HEK293T (cell line): Measurements from ENCODE around the gene ATG14.
A peak's percentile ranks its signal among the peaks of the same experiment; 100 is the strongest.
"Not testable (repeated sequence)": the region's sequence is repeated elsewhere in the genome, so short reads cannot be mapped to it uniquely, and the experiment has no call there.

Experiments used
- CTCF ChIA-PET: fragments of 350-600 bp; formaldehyde crosslinking; extraction: SDS; loops from one replicate; lab custom pipeline; 2021; ENCODE audit warnings: antibody characterized with exemption, inconsistent platforms; lab: Yijun Ruan, JAX
- POLR2A ChIA-PET: fragments of 350-600 bp; formaldehyde crosslinking; extraction: SDS; loops from one replicate; lab custom pipeline; 2020; ENCODE audit warnings: antibody characterized with exemption, inconsistent platforms; lab: Yijun Ruan, JAX
- DNase-seq: peaks from one replicate; pipeline ENCODE4 v3.0.0; 2012; ENCODE audit warnings: mixed read lengths; ENCODE audit errors: extremely low spot score
- ARNT ChIP-seq: fragments of 450-650 bp; IDR thresholded peaks from 2 replicates; pipeline ENCODE4 v1.6.1; 2017; ENCODE audit warnings: mild to moderate bottlenecking
- BHLHE40 ChIP-seq: fragments of 450-650 bp; IDR thresholded peaks from 2 replicates; pipeline ENCODE4 v1.6.1; 2016; ENCODE audit warnings: mild to moderate bottlenecking, moderate library complexity, borderline replicate concordance
- CTBP1 ChIP-seq: fragments of 450-650 bp; IDR thresholded peaks from 2 replicates; pipeline ENCODE4 v1.6.1; 2016; ENCODE audit warnings: borderline replicate concordance
- ELF4 ChIP-seq: fragments of 450-650 bp; IDR thresholded peaks from 2 replicates; pipeline ENCODE4 v1.6.1; 2017; ENCODE audit warnings: antibody characterized with exemption
- FOXA1 ChIP-seq: fragments of 450-650 bp; IDR thresholded peaks from 2 replicates; pipeline ENCODE4 v1.6.1; 2016; ENCODE audit warnings: mild to moderate bottlenecking
- FOXK2 ChIP-seq: fragments of 450-650 bp; IDR thresholded peaks from 2 replicates; pipeline ENCODE4 v1.6.1; 2016; ENCODE audit warnings: mild to moderate bottlenecking
- FOXM1 ChIP-seq: fragments of 450-650 bp; IDR thresholded peaks from 2 replicates; pipeline ENCODE4 v1.6.1; 2017; ENCODE audit warnings: mild to moderate bottlenecking, borderline replicate concordance
- HDGF ChIP-seq: fragments of 450-650 bp; IDR thresholded peaks from 2 replicates; pipeline ENCODE4 v1.6.1; 2017; ENCODE audit warnings: antibody characterized with exemption, borderline replicate concordance
- L3MBTL2 ChIP-seq: fragments of 450-650 bp; conservative IDR thresholded peaks from 2 replicates; pipeline ENCODE4 v1.6.1; 2016; ENCODE audit warnings: mild to moderate bottlenecking
- LEF1 ChIP-seq: fragments of 450-650 bp; IDR thresholded peaks from 2 replicates; pipeline ENCODE4 v1.6.1; 2017; ENCODE audit warnings: mild to moderate bottlenecking, borderline replicate concordance
- NFRKB ChIP-seq: fragments of 450-650 bp; IDR thresholded peaks from 2 replicates; pipeline ENCODE4 v1.6.1; 2016; ENCODE audit warnings: mild to moderate bottlenecking, moderate library complexity
- SP1 ChIP-seq: fragments of 450-650 bp; IDR thresholded peaks from 2 replicates; pipeline ENCODE4 v1.6.1; 2017
- SUZ12 ChIP-seq: fragments of 450-650 bp; IDR thresholded peaks from 2 replicates; pipeline ENCODE4 v1.6.1; 2016; ENCODE audit warnings: mild to moderate bottlenecking
- TARDBP ChIP-seq: fragments of 450-650 bp; IDR thresholded peaks from 2 replicates; pipeline ENCODE4 v1.6.1; 2016
- ZNF384 ChIP-seq: fragments of 450-650 bp; IDR thresholded peaks from 2 replicates; pipeline ENCODE4 v1.6.1; 2016
- TF ChIP-seq, protein P1 (sequence below): fragments of 450-650 bp; IDR thresholded peaks from 2 replicates; pipeline ENCODE4 v1.6.1; 2016

The ATG14 gene, protein sequence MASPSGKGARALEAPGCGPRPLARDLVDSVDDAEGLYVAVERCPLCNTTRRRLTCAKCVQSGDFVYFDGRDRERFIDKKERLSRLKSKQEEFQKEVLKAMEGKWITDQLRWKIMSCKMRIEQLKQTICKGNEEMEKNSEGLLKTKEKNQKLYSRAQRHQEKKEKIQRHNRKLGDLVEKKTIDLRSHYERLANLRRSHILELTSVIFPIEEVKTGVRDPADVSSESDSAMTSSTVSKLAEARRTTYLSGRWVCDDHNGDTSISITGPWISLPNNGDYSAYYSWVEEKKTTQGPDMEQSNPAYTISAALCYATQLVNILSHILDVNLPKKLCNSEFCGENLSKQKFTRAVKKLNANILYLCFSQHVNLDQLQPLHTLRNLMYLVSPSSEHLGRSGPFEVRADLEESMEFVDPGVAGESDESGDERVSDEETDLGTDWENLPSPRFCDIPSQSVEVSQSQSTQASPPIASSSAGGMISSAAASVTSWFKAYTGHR

DNA sequence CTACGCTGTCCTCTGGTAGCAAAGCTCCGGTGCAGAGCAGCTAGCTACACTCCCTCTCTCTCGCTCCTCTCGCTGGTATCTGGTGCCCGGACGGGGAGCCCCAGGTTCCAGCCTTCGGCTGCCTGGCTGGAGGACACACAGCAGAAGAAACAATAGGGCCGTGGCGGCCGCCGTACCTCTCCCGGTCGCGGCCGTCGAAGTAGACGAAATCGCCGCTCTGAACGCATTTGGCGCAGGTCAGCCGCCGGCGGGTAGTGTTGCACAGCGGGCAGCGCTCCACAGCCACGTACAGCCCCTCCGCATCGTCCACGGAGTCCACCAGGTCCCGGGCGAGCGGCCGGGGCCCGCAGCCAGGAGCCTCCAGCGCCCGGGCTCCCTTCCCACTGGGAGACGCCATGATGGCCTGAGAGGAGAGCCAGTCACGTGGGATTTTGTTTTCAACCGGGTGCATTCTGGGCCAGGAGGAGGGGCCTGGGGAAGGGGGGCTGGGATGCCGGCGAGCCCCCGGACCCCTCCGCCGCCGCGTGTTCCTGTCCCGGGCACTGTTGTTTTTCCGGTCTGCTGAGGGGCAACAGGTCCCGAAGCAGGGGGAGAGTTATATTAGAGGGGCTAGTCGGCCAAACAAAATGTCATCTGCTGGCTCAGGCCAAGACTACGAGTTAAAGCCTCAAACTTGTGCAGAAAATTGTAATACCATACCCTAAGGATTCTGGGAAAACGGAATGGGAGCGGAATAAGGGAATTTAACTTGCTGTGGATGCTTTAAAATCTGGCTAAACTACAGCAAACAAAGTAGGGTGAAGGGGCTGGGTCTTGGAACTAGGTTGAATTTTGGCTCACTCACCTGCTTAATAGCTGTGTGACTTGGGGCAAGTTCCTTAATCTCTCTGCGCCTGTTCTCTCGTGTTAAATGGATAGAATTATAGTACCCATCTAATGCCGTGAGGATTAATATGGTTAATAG lies at the start of gene ATG14:
Gene ATG14 (minus strand): TSS at position 405 of the 964 bp plus-strand sequence. CDS start 8 bp downstream, at position 397.
- POLR2A ChIA-PET = interaction anchor here (0.6 to 2.7 kb wide), 3 partner anchors 9 to 170 kb away, joined by 3 to 11 read pairs (median 3); no protein-coding TSS in a partner anchor

DNA sequence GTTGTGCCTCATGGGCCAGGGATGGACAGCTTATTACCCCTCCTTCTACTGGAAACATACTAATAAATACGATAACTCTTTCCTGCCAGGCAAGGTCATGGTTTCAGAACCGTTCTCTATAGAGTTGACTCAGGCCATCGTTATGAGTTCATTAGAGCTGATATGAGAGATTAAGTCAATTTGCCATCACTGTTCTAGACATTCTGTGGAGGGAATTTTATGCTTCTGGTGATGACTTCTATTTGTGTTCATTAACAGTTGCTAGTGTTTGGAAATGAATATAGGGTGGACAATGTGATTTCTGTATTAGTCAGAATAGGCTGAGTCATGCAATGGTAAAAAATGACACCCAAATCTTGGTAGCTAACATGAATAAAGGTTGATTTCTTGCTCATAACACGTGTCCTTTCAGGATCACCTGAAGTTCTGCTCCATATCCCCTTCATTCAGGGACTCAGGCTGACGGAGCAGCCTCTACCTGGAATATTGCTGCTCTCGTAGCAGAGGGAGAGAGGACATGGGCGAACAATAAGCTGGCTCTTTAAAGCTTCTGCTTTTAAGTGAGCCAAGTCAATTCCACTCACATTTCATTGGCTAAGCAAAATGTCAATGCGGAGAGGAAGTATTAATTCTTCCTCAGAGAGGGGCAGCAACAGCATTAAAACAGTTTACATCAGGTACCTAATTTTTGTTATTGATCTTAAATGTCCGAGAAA lies 47.3 kb upstream of the ATG14 start:
- ChIA-PET CTCF (no interaction called here), POLR2A (no interaction called here)
- DNase-seq = no peak
- TF ChIP-seq BHLHE40 = no peak
- no peak for TF ChIP-seq FOXA1
- TF ChIP-seq FOXK2 = no peak
- no peak for TF ChIP-seq LEF1
- TF ChIP-seq CTBP1 = no peak
- no peak for TF ChIP-seq HDGF
- TF ChIP-seq ZNF384 = no peak
- no peak for TF ChIP-seq NFRKB
- TF ChIP-seq, protein P1, sequence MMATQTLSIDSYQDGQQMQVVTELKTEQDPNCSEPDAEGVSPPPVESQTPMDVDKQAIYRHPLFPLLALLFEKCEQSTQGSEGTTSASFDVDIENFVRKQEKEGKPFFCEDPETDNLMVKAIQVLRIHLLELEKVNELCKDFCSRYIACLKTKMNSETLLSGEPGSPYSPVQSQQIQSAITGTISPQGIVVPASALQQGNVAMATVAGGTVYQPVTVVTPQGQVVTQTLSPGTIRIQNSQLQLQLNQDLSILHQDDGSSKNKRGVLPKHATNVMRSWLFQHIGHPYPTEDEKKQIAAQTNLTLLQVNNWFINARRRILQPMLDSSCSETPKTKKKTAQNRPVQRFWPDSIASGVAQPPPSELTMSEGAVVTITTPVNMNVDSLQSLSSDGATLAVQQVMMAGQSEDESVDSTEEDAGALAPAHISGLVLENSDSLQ = no peak
- no peak for TF ChIP-seq SP1
- no peak for TF ChIP-seq ARNT
- TF ChIP-seq ELF4 = no peak
- TF ChIP-seq FOXM1 = no peak
- no peak for TF ChIP-seq TARDBP
- no peak for TF ChIP-seq L3MBTL2

More for the DNA sequence above, at the start of gene ATG14:
- peak; percentile 93 for DNase-seq
- TF ChIP-seq FOXM1 = 0 out of 2 replicates have a peak, but pooled peaks have one; percentile 13
- TF ChIP-seq TARDBP = no peak
- no peak for TF ChIP-seq BHLHE40
- peak; percentile 81; the same call in 1 of the 2 replicates for TF ChIP-seq FOXK2
- no peak for TF ChIP-seq HDGF
- no peak for TF ChIP-seq ZNF384
- TF ChIP-seq CTBP1 = no peak
- TF ChIP-seq SUZ12 = no peak
- peak; percentile 97 for TF ChIP-seq L3MBTL2
- TF ChIP-seq FOXA1 = no peak
- TF ChIP-seq NFRKB = peak; percentile 50; the same call in 1 of the 2 replicates
- TF ChIP-seq ARNT = no peak
- TF ChIP-seq, protein P1 = no peak
- TF ChIP-seq SP1 = no peak
- TF ChIP-seq LEF1 = no peak; the same call in 1 of the 2 replicates
- peak; percentile 79 for TF ChIP-seq ELF4
- CTCF ChIA-PET = no interaction called here

DNA sequence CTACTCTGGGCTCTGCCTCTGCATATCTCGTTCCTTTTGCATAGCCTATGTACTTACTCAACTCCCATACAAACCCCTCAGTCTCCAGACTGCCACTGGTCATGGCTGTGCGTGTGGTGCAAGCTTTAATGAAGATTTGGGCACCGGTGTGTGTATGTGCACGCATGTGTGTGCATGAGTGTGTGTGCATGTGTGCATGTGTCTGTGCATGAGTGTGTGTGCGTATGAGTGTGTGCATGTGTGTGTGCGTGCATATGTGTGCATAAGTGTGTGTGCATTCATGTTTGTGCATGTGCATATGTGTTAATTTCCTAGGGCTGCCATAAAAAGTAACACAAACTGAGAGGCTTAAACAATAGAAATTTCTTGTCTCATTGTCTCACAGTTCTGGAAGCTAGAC lies 45.9 kb upstream of the ATG14 start:
- ChIA-PET CTCF (interaction anchor here (0.8 kb wide), 1 partner anchor 11 kb away, joined by 3 read pairs; no protein-coding TSS in a partner anchor), POLR2A (no interaction called here)
- TF ChIP-seq SP1 (no peak), NFRKB (no peak), ARNT (no peak), L3MBTL2 (no peak), FOXK2 (no peak)
- no peak for DNase-seq

DNA sequence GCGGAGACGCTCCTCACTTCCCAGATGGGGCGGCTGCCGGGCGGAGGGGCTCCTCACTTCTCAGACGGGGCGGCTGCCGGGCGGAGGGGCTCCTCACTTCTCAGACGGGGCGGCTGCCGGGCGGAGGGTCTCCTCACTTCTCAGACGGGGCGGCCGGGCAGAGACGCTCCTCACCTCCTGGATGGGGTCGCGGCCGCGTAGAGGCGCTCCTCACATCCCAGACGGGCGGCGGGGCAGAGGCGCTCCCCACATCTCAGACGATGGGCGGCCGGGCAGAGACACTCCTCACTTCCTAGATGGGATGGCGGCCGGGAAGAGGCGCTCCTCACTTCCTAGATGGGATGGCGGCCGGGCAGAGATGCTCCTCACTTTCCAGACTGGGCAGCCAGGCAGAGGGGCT lies 44.8 kb upstream of the ATG14 start:
- CTCF ChIA-PET, DNase-seq, POLR2A ChIA-PET: not testable (repeated sequence)

DNA sequence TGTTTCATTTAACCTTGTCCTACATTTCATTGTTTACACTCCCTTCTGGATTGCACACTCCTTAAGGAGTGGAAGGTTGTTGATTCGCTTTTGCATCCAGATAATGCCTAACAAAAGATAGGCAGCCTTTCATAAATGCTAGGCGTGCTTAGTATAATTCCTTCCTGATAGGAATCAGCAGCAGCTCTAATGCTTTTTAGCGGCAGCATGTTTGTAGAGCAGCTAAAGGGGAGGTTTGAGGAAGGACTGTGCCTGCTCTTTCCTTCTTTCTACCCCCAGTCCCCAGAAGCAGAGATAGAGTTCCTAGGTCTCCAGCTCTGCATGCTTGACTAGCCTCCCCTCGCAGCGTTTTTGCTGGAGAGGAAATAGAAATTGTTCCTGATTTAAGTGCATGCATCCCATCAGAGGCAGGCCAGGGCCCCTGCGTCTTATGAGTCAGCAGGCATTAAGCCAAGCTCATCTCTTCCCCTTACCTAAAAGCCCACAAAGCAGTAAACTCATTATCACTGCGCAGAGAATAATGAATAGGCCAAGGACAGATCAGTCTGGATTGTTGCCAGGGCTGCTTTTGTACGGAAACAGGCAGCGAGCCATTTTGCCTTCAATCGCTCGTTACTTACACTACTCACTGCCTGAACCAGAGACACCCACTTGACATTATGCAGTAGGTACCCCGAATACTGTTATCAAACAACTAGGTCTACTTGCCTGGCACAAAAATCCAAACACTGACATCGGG lies 42.8 kb upstream of the ATG14 start:
- peak; percentile 20 for DNase-seq
- no peak for TF ChIP-seq L3MBTL2
- TF ChIP-seq ZNF384 = no peak
- TF ChIP-seq HDGF = no peak
- TF ChIP-seq NFRKB = no peak
- TF ChIP-seq SP1 = no peak
- TF ChIP-seq FOXM1 = no peak
- no peak for TF ChIP-seq SUZ12
- TF ChIP-seq, protein P1 = no peak
- no peak for TF ChIP-seq TARDBP
- TF ChIP-seq LEF1 = no peak
- ChIA-PET POLR2A (no interaction called here), CTCF (interaction anchor here (0.6 to 1.2 kb wide), 3 partner anchors 8 to 396 kb away, joined by 3 to 5 read pairs (median 3); no protein-coding TSS in a partner anchor)
